Fibroblast of pulmonary artery (primary cell): ENCODE measurements around the gene DLGAP1.
A peak's percentile ranks its signal among the peaks of the same experiment; 100 is the strongest.

Experiments used
- DNase-seq: peaks from one replicate; pipeline ENCODE4 v3.0.0-alpha.2; 2010; ENCODE audit warnings: low read depth
- H3K4me3 ChIP-seq: replicated peaks from 2 replicates; pipeline ENCODE4 v1.5.1; 2011; ENCODE audit warnings: low read depth, mild to moderate bottlenecking, control low read depth, low read length, moderate library complexity
- CTCF ChIP-seq: IDR thresholded peaks from 2 replicates; pipeline ENCODE4 v1.5.1; 2011; ENCODE audit warnings: mild to moderate bottlenecking, control low read depth, low read length, inconsistent platforms; ENCODE audit errors: missing control alignments

DLGAP1 gene

GRCh38 chr18:3794537-3795348 is 660.4 kb downstream of the DLGAP1 start:
- peak; percentile 98 for DNase-seq
- H3K4me3 ChIP-seq = no peak overlapping the region
- no peak for TF ChIP-seq CTCF

GRCh38 chr18:3793545-3793944 is 661.6 kb downstream of the DLGAP1 start:
- TF ChIP-seq CTCF = no peak

GRCh38 chr18:3793111-3793510 is 662.0 kb downstream of the DLGAP1 start:
- no peak for TF ChIP-seq CTCF
- H3K4me3 ChIP-seq = no peak overlapping the region
- no peak for DNase-seq

More at GRCh38 chr18:3793545-3793944, 661.6 kb downstream of the DLGAP1 start:
- DNase-seq = peak; percentile 65
- H3K4me3 ChIP-seq = no peak overlapping the region

GRCh38 chr18:3792711-3793110 is 662.4 kb downstream of the DLGAP1 start:
- DNase-seq = no peak
- H3K4me3 ChIP-seq = no peak overlapping the region
- no peak for TF ChIP-seq CTCF

- H3K4me3 ChIP-seq = no peak overlapping the region
- no peak for TF ChIP-seq CTCF
- DNase-seq = peak; percentile 49
Observed at GRCh38 chr18:3791238-3791637, 663.9 kb downstream of the DLGAP1 start.

GRCh38 chr18:3790703-3791102 is 664.4 kb downstream of the DLGAP1 start:
- peak; percentile 55 for DNase-seq
- H3K4me3 ChIP-seq = no peak overlapping the region
- no peak for TF ChIP-seq CTCF

- TF ChIP-seq CTCF = no peak
- no peak overlapping the region for H3K4me3 ChIP-seq
- DNase-seq = no peak
Observed at GRCh38 chr18:3789525-3789924, 665.6 kb downstream of the DLGAP1 start.
